ENCODE results near the gene GPER1.
"Not testable (repeated sequence)": the region's sequence is repeated elsewhere in the genome, so short reads cannot be mapped to it uniquely, and the experiment has no call there.

The GPER1 gene

DNA sequence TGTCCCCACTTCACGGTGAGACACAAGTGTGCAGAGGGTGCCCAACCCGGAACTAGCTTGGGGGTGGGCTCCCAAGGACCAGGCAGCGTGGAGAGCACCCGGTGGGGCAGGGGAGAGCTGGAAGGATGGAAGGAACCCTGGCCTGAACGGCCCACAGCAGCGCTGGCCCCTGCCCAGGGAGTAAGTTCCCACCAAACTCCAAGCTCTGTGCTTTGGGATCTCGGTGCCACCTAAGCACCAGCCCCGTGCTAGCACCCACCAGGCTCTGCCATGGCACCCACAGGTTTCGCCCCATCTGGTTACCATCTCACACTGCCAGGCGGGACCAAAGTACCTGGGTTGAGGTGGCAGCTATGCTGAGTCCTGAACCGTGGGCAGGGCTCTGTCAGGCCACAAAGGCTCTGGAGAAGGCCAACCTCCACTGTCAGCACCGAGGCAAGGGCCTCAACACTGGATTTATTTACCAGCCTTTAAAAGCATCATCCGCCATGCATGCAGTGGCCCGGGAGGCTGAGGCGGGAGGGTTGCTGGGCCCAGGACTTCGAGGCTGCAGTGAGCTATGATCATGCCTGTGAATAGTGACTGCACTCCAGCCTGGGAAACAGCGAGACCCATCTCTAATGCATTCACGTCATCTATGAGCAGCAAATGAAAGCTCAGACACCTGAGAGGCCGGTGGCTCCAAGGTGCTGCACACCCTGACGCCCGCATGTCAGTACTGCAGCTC, 16.0 kb downstream of the GPER1 start:
- no peak for DNase-seq (ENCODE audit: low read depth)

DNA sequence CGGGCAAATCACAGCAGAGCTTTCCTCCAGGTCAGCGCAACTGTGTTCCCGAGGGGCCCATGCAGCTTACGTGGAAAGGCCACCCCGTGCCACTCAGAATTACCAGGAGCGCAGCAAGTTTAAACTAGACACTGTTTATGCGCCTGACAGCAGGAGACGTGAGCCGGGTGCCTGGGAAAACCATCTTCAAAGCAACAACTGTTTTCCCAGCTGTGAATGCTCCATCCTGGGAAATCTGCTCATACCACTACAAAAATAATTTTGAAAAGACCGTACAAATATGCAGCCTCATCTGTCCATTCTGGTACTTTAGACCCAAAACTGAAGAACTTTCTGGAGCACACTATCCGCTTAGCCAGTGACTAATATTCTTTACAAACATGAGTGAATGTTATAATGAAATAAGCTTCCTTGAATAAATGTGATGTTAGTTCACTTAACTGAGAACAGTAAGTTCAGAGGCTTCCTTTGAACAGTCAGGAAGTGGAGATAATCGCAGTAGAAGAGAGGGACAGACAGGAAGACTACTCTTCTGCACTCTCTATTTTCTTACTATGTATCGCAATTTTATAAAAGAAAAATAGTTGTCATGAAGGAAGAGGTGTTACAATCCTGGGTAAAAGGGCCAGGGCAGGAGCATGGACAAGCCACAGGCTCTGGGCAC, 16.7 kb downstream of the GPER1 start:
- no peak for DNase-seq (ENCODE audit: low read depth)

DNA sequence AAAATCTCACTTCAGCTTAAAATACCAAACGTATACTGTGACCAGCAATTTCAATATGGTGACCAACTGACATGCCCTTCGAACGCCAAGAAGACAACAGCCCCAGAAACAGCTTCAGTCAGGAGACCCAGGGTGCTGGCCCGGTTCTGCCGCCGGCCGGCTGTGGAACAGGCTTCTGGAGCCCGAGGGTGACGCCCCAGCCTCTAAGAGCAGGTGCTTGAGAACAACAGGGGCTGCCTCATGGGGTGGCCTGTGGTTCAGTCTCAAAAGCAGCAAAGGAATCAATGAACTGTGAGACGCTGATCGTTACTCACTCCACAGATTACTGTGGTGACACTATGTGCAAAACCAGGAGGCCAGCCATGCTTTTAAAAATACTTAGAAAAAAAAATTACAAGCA, 17.3 kb downstream of the GPER1 start:
- no peak for DNase-seq (ENCODE audit: low read depth)

DNA sequence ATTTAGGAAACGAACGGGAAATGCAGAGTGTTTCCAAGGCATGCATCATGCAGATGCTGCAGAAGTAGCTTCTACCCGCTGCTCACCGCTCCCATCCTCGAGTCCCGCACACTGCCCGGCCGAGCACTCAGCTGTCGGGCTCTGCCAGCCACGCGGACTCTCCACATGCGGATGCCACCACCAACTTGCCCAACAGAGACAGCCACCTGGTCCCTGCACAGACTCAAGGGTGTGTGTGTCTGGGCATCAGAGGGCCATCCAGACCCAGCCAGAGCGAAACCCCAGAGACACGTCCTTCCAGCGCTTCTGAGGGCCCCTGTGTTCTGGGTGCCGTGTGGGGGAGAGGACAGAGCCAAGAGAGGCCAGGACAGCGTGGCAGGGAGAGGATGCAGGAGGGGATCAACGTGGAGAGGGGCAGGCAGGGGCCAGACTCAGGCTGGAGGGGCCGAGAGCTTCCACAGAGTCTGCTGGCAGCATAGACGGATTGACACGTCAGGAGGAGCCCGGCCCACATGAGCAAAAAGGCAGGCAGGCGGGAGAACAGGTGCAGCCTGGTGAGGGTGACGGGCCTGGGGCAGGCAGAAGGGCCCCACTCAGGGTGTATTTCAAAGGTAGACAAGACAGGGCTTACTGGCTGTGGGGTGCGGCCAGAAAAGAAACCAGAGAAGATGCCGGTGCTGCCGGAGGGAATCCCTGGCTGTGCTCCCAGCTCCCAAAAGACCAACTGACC, 18.3 kb downstream of the GPER1 start:
- no peak for DNase-seq (ENCODE audit: low read depth)

DNA sequence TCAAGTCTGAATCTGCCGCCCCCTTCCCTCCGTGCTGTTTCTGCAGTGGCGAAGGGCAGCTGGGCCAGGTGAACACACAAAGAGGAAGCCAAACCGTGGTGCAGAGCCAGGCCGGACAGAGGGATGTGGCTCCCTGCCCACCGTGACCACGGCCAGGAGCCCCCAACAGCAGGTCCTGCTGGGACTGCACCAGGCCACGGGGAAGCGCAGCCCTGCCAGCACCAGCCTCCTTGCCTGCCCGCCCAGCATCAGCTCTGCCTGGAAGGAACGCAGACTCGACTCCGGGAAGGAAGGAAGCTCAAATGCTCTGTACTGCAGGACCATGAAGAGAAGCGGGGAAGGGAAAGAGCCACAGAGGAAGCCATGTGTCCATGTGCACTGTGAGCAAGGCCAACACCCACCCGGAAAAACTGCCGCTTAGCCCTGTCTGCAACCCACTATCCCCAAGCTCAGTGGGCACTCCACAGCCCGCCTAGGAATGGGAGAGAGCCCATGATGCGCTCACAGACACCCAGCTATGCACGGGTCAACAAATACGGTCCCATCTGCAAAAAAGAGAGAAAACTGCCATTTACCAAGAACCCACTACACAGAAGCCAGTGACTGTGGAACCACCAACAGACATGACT, 19.0 kb downstream of the GPER1 start:
- DNase-seq (ENCODE audit: low read depth), result no peak

DNA sequence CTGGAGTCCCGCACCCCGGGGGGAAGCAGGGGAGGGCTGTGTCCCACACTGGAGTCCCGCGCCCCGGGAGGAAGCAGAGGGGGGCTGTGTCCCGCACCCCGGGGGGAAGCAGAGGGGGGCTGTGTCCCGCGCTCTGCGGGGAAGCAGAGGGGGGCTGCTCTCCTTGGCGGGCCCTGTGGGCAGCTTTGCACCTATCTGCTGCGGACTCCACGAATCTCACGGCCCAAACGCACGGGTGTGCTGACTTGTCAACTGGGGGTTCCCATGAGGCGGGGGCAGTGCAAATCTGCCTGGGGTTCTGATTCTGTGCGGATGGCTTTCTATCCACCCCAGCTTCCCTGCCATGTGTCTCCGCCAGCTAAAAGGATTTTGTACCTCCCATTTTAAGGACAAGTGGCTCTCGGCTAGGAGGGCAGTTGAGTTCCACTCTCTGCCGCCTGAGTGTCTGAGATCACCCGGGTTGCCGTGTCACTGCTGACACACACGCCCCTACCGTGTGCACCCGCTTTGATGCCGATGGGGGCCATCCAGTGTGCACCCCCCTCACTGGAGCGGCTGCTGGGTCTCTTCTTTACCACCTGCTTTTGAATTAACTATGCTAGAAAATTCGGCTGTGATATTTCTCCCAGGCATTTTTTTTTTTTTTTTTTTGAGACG, 20.5 kb downstream of the GPER1 start:
- DNase-seq (ENCODE audit: low read depth), result no peak

DNA sequence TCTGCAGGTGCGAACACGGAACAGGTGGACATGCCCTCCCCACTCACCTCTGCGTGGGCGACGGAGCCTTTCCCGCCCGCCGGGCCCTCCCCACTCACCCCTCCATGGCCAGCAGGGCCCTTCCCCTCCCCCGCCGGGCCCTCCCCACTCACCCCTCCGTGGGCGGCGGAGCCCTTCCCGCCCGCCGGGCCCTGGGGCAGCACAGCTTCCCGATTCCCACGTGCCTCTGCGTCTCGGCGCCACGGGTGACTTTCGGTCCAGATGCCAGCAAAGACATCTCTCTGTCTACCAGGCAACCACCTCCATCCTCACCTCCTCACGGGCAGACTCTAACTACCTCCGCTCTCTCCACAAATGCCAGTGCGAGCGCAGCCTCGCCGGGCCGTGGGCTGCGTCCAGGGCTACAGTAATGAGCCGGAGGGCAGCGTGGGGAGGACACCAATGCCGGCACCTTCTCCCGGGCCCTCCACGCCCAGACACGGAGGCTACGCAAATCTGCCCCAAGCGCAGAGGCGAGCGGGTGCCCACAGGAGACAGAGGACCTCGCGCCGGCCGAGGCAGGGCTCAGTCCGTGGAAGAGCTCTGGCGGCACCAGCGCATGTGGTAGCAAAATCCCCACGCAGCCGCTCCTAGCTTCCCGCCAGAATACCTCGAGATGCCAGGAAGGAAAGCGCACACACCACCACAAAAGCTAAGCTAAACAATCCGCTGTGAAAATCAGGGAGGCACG, 21.8 kb downstream of the GPER1 start:
- no peak for DNase-seq (ENCODE audit: low read depth)

DNA sequence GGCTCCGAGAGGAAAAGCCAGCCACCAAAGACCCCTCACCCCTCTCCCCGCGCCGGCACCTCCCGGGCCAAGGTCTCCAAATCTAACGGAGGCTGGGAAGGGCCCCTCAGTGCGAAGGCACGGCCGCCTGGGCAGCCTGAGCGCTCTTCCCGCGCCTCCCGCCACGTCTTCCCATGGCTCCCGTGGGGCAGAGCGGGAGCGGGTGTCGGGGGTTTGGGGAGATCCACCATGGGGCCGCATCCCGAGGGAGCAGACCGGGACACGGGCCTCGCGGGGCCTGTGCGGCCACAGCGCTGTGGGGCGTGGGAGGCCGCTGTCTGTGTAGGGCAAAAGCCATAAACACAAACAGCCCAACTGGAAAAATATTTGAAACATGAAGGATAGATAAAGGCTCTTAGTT, 22.4 kb downstream of the GPER1 start:
- no peak for DNase-seq (ENCODE audit: low read depth)

DNA sequence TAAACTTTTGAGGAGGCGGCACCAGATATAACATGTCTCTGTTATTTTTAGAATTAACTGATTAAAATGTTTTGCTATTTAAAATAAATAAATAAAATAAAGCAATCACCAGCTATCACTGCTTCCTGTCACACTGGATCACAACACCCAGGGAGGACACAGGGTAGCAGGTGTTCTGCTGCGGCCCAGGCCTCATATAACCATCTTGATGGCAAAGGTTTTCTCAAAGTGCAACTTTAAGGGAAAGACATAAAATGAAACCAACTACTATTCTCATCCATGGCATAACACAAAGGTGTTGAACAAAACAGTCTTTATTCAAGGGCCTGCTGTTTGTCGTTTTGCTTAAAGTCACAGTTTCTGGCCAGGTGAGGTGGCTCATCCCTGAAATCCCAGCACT, 23.2 kb downstream of the GPER1 start:
- DNase-seq (ENCODE audit: low read depth), result no peak

DNA sequence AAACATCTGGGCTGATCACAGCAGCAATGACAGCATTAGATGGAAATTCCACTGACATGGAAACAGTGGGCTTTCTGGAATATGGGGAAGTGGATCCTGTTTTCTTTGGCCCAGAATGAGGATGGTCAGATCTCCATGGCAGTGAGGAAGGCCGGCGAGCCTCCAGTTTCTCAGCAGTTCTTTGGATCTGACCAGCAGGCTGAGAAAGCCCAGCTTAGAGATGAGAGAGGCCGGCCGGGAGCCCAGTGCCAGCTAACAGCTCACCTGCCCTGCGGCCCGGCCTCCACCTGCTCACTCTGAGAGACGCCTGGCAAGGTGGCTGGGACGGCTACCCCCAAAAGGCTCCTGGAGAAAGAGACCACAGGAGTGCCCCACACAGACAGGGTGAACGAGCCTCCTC, 24.2 kb downstream of the GPER1 start:
- DNase-seq (ENCODE audit: low read depth), result no peak

DNA sequence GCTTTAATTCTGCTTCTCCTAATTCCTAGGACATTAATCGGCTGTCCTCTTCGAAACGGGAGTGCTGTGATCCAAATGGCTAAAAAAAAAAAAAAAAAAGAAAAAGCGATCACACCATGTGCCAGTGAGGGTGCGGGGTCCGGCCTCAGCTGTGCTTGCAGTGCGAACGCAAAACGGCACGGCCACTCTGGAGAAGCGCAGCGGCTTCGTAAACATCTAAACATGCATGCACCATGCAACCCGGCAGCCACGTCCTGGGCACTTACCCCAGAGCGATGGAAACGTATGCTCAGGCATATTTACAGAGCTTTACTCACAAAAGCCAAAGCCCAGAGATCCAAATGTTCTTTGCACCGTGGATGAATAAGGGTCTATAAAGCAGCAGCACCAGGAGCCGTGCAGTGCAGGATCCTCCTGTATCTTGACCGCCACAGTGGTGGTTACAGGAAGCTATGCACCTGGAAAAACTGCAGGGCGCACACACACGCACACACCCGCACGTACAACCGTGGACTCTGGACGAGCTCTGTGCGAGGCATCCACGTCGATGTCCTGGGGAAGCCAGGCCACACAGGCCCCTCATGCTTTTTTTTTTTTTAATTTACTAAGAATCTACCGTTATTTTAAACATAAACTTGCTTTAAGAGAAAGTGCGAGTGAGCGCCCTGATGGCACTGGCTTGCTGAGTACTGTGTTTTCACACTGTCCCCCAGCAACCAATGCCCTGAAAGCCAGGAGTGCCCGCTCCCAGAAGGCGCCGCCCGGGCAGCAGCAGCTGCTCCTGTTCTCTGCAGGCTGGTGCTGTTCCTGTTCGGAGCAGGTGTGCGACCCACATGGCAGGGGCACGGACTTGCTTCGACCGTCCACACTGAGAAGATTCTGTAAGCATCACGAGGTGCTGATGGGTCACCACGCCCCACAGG, 25.0 kb downstream of the GPER1 start:
- no peak for DNase-seq (ENCODE audit: low read depth)

DNA sequence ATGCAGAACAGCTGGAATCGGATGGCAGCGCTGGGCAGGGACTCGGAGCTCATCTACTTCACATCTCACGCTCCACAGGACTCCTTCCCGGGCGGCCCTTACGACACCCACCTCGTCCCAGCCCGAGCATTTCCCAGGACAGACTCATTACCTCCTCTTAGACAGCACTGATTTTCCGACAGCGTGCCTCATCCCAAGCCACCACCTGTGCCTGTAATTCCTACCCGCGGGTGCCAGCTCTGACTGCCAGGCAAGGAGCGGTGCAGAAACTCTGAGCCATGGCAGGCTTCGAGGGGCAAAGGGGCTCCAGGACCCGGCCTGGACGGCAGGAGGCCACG, 25.6 kb downstream of the GPER1 start:
- DNase-seq (ENCODE audit: low read depth), result no peak

DNA sequence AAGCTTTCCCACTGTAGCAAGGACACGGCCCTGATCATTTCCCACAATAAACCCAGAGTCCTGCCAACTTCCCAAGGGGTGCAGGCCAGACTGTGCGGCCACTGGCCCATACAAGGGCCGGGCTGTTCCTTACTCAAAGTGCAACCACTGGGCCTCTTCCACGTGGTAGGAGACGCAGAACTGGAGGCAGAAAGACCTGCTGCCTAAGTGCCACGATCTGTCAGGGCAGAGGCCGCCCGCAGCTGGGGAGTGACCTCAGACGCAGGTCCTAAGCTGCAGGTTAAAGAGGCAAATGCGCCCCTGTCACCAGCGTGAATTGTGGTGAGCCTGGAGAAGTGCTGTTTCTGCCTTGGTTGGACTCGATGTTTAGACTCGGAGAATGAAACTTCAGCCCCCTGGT, 26.2 kb downstream of the GPER1 start:
- DNase-seq (ENCODE audit: low read depth), result no peak

DNA sequence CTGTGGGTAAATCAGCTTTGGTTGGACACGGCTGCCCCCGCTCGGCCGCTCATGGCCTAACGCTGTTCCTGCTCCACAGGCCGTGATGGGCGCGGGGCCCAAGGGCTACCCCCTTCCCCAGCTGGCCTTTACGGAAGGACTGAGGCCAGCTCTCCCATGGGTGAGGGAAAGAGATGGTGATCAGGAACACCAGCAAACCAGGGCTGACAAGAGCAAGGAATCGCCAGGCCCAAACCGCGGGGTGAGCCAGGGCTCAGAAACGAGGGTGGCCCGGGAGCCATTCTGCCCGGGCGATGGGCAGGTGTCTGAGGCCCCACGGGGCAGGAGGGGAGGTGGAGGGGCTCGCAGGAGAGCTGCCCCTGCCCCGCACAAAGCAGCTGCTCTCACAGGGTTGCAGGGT, 26.6 kb downstream of the GPER1 start:
- DNase-seq (ENCODE audit: low read depth), result no peak

DNA sequence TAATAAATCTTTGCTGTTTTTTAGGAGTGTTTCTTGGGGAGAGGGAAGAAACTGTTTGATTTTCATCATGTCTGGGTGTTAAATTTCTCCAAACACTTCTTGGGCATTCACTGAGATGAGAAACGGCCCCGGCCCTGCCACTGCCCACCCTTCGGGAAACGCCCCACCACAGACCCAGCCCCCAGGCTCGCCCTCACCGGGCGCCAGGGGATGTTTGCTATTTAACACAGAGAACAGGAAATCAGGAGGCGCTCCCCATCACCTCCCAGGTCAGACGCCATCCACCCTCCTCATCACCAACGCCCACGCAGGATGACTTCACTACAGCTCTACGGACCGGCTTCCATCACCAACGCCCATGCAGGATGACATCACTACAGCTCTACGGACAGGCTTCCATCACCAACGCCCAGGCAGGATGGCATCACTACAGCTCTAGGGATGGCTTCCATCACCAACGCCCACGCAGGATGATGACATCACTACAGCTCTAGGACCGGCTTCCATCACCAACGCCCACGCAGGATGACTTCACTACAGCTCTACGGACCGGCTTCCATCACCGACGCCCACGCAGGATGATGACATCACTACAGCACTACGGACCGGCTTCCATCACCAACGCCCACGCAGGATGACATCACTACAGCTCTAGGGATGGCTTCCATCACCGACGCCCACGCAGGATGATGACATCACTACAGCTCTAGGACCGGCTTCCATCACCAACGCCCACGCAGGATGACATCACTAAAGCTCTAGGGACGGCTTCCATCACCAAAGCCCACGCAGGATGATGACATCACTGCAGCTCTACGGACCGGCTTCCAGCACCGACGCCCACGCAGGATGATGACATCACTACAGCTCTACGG, 27.5 kb downstream of the GPER1 start:
- not testable (repeated sequence) for DNase-seq (ENCODE audit: low read depth)

DNA sequence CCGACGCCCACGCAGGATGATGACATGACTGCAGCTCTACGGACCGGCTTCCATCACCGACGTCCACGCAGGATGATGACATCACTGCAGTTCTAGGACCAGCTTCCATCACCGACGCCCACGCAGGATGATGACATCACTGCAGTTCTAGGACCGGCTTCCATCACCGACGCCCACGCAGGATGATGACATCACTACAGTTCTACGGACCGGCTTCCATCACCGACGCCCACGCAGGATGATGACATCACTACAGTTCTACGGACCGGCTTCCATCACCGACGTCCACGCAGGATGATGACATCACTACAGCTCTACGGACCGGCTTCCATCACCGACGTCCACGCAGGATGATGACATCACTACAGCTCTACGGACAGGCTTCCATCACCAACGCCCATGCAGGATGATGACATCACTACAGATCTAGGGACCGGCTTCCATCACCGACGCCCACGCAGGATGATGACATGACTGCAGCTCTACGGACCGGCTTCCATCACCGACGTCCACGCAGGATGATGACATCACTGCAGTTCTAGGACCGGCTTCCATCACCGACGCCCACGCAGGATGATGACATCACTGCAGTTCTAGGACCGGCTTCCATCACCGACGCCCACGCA, 28.6 kb downstream of the GPER1 start:
- not testable (repeated sequence) for DNase-seq (ENCODE audit: low read depth)

DNA sequence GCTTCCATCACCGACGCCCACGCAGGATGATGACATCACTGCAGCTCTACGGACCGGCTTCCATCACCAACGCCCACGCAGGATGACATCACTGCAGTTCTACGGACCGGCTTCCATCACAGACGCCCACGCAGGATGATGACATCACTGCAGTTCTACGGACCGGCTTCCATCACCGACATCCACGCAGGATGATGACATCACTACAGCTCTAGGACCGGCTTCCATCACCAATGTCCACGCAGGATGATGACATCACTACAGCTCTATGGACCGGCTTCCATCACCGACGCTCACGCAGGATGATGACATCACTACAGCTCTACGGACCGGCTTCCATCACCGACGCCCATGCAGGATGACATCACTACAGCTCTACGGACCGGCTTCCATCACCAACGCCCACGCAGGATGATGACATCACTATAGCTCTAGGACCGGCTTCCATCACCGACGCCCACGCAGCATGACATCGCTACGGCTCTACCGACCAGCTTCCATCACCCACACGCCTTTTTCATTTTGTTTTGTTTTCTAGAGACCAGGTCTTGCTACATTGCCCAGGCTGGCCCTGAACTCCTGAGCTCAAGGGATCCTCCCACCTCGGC, 29.5 kb downstream of the GPER1 start:
- no peak for DNase-seq (ENCODE audit: low read depth)

DNA sequence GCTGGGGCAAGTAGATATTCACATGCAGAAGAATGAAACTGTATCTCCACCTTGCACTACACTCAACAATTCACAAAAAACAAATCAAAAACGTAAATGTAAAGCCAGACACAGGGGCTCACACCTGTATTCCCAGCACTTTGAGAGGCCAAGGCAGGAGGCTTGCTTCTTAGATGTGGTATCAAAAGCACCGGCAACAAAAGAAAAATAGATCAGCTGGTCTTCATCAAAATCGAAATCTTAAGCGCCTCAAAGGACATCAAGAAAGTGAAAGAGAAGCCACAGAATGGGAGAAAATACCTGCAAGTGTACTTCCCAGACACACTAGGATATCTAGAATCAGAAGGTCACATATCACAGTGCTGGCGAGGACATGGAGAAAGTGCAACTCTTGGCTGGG, 31.3 kb downstream of the GPER1 start:
- DNase-seq (ENCODE audit: low read depth), result no peak

DNA sequence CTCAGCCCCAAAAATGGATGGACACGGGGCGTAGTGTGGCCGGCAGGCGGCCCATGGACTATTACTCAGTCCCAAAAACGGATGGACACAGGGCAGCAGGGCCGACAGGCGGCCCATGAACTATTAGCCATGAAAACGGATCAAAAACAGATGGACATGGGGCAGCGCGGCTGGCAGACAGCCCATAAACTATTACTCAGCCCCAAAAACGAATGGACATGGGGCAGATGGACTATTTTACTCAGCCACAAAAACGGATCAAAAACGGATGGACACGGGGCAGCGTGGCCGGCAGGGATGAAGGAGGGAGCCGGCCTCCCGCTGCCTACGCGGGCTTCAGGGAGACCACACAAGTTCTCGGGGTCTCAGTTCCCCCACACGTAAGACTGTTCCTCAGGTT, 32.9 kb downstream of the GPER1 start:
- DNase-seq (ENCODE audit: low read depth), result no peak

Data from activated T-helper 1 cell treated with Interleukin-2 at 50 U/mL for 16 hours (primary cell).